SK-N-SH treated with all-trans-retinoic acid at 6 μM for 48 hours (cell line): ENCODE measurements around the gene EFCAB13.

Experiments
- ATAC-seq: fragments of 200-7000 bp; cut with Tn5 transposase; 3 replicates; pipeline ENCODE4 v1.9.1; 2020; ENCODE audit warnings: mild to moderate bottlenecking, moderate library complexity
- ARNTL ChIP-seq: fragments of 450-650 bp; formaldehyde crosslinking; IDR thresholded peaks from 2 replicates; pipeline ENCODE4 v1.5.0; 2020; ENCODE audit warnings: low read depth, mild to moderate bottlenecking, moderate library complexity, borderline replicate concordance
- BACH2 ChIP-seq: fragments of 250-450 bp; sonication (Bioruptor Pico); IDR thresholded peaks from 2 replicates; pipeline ENCODE4 v1.9.0; 2021; ENCODE audit warnings: mild to moderate bottlenecking, borderline replicate concordance
- CSDC2 ChIP-seq: fragments of 250-450 bp; sonication (Bioruptor Pico); IDR thresholded peaks from 2 replicates; pipeline ENCODE4 v1.5.0; 2020; ENCODE audit warnings: mild to moderate bottlenecking, moderate library complexity
- ESRRG ChIP-seq: fragments of 250-450 bp; sonication (Bioruptor Pico); IDR thresholded peaks from 2 replicates; pipeline ENCODE4 v1.6.1; 2021; ENCODE audit warnings: mild to moderate bottlenecking
- GLIS3 ChIP-seq: fragments of 250-450 bp; sonication (Bioruptor Pico); IDR thresholded peaks from 2 replicates; pipeline ENCODE4 v1.5.0; 2020; ENCODE audit warnings: mild to moderate bottlenecking, moderate library complexity
- ISL1 ChIP-seq: fragments of 250-450 bp; sonication (Bioruptor Pico); IDR thresholded peaks from 2 replicates; pipeline ENCODE4 v2.1.2; 2022; ENCODE audit warnings: mild to moderate bottlenecking, moderate library complexity
- OSR1 ChIP-seq: fragments of 250-450 bp; sonication (Bioruptor Pico); IDR thresholded peaks from 2 replicates; pipeline ENCODE4 v1.8.0; 2022; ENCODE audit warnings: moderate library complexity, mild to moderate bottlenecking, inconsistent platforms
- PPARA ChIP-seq: fragments of 250-450 bp; sonication (Bioruptor Pico); IDR thresholded peaks from 2 replicates; pipeline ENCODE4 v1.5.0; 2020; ENCODE audit warnings: mild to moderate bottlenecking, borderline replicate concordance
- RARB ChIP-seq: fragments of 250-450 bp; sonication (Bioruptor Pico); IDR thresholded peaks from 2 replicates; pipeline ENCODE4 v1.8.0; 2021; ENCODE audit warnings: mild to moderate bottlenecking, moderate library complexity
- SNAI2 ChIP-seq: fragments of 250-450 bp; sonication (Bioruptor Pico); IDR thresholded peaks from 2 replicates; pipeline ENCODE4 v1.5.0; 2020; ENCODE audit warnings: mild to moderate bottlenecking, moderate library complexity
- TCF4 ChIP-seq: fragments of 250-450 bp; sonication (Bioruptor Pico); IDR thresholded peaks from 2 replicates; pipeline ENCODE4 v1.8.0; 2021; ENCODE audit warnings: mild to moderate bottlenecking, moderate library complexity, borderline replicate concordance
- TOX ChIP-seq: fragments of 250-450 bp; sonication (Bioruptor Pico); IDR thresholded peaks from 2 replicates; pipeline ENCODE4 v1.8.0; 2021; ENCODE audit warnings: mild to moderate bottlenecking, moderate library complexity, borderline replicate concordance
- ZC3H10 ChIP-seq: fragments of 250-450 bp; sonication (Bioruptor Pico); IDR thresholded peaks from 2 replicates; pipeline ENCODE4 v1.5.1; 2021; ENCODE audit warnings: mild to moderate bottlenecking, moderate library complexity
- ZFP3 ChIP-seq: fragments of 250-450 bp; sonication (Bioruptor Pico); IDR thresholded peaks from 2 replicates; pipeline ENCODE4 v1.5.0; 2020; ENCODE audit warnings: mild to moderate bottlenecking, moderate library complexity
- ZFP30 ChIP-seq: fragments of 450-650 bp; formaldehyde crosslinking; IDR thresholded peaks from 2 replicates; pipeline ENCODE4 v1.5.0; 2022; ENCODE audit warnings: mild to moderate bottlenecking, moderate library complexity
- ZNF565 ChIP-seq: fragments of 450-650 bp; formaldehyde crosslinking; conservative IDR thresholded peaks from 2 replicates; pipeline ENCODE4 v1.5.0; 2020; ENCODE audit warnings: low read depth, mild to moderate bottlenecking, moderate library complexity
- ZNF70 ChIP-seq: fragments of 450-650 bp; formaldehyde crosslinking; IDR thresholded peaks from 2 replicates; pipeline ENCODE4 v1.5.0; 2020; ENCODE audit warnings: mild to moderate bottlenecking, moderate library complexity
- ZNF8 ChIP-seq: fragments of 450-650 bp; formaldehyde crosslinking; IDR thresholded peaks from 2 replicates; pipeline ENCODE4 v1.5.0; 2020; ENCODE audit warnings: mild to moderate bottlenecking, moderate library complexity
- TF ChIP-seq, protein P1 (sequence below): fragments of 250-450 bp; sonication (Bioruptor Pico); IDR thresholded peaks from 2 replicates; pipeline ENCODE4 v1.5.1; 2020; ENCODE audit warnings: low read depth, mild to moderate bottlenecking, moderate library complexity
- TF ChIP-seq, protein P2 (sequence below): fragments of 250-450 bp; sonication (Bioruptor Pico); IDR thresholded peaks from 2 replicates; pipeline ENCODE4 v1.8.0; 2020; ENCODE audit warnings: mild to moderate bottlenecking, moderate library complexity, borderline replicate concordance
- TF ChIP-seq, protein P3 (sequence below): fragments of 250-450 bp; sonication (Bioruptor Pico); IDR thresholded peaks from 2 replicates; pipeline ENCODE4 v1.5.1; 2021; ENCODE audit warnings: mild to moderate bottlenecking, moderate library complexity

EFCAB13 gene

DNA sequence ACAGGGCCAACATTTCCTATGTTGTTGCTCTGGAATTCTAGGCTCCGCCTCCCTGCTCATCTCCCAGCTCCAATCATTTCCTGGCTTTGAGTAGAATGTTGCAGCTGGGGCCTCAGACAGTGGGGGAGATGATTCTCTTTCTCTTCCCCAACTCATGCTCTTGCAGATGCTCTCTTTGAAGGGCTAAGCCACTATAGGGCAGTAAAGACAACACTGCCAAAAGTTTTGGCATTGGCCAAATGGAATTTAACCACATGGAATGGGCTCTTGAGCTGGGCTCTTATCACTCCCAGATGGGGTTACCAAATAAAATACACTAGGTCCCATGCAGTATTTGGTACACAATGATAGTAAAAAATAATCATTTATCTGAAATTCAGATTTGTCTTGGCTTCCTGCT lies 19.6 kb upstream of the EFCAB13 start:
- no peak for ATAC-seq
- TF ChIP-seq ZNF70 (CRISPR knock-in tag): no peak

DNA sequence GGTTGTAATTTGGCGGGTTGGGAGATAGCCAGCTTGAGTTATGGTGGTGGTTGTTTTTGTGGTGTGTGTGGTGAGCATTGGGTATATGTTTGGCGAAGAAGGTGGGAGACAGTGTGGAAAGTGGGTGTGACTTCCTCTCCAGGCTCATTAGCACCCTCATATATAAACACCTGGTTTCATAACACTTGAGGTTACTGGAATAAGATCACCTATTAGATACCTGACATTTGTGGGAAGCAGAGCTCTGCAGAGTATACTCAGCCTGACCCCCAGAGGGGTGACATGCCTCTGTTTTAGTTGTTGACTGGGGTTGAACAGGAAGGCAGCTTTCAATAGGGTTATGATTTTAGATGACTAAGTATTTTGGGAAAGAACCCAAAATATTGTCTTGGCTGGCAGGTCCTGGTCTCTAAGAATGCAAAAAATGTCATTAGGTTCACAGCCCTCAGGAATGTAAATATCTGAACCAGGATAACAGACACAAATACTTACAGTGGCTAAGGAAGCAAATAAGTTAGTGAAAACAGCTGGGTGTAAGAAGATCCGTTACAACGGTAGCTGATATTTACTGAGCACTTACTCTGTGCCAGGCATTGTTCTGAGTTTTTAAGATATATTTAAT lies 18.3 kb upstream of the EFCAB13 start:
- TF ChIP-seq, protein P1, sequence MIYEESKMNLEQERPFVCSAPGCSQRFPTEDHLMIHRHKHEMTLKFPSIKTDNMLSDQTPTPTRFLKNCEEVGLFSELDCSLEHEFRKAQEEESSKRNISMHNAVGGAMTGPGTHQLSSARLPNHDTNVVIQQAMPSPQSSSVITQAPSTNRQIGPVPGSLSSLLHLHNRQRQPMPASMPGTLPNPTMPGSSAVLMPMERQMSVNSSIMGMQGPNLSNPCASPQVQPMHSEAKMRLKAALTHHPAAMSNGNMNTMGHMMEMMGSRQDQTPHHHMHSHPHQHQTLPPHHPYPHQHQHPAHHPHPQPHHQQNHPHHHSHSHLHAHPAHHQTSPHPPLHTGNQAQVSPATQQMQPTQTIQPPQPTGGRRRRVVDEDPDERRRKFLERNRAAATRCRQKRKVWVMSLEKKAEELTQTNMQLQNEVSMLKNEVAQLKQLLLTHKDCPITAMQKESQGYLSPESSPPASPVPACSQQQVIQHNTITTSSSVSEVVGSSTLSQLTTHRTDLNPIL: 0 out of 2 replicates have a peak, but pooled peaks have one; percentile 37
- TF ChIP-seq OSR1 (CRISPR knock-in tag) (no peak), ISL1 (CRISPR knock-in tag) (peak; percentile 85), BACH2 (CRISPR knock-in tag) (no peak), GLIS3 (CRISPR knock-in tag) (peak; percentile 25; the same call in 1 of the 2 replicates), TOX (CRISPR knock-in tag) (no peak), ESRRG (CRISPR knock-in tag) (no peak), RARB (CRISPR knock-in tag) (no peak), ZFP30 (CRISPR knock-in tag) (no peak), ZFP3 (CRISPR knock-in tag) (no peak)

DNA sequence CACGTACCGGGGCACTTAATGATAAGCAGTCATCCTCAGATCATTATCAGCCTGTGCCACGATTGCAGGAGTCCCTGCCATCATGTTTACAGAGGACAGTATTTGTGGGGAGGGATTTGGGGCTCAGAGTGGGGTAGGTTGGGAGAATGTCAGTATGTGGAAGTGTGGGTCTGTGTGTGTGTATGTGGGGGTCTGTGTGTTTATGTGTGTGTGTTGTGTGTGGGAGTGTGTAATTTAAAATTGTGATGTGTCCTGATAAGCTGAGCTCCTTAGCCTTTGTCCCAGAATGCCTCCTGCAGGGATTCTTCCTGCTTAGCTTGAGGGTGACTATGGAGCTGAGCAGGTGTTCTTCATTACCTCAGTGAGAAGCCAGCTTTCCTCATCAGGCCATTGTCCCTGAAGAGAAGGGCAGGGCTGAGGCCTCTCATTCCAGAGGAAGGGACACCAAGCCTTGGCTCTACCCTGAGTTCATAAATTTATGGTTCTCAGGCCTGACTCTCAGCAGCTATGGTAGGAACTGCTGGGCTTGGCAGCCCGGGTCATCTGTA lies 13.5 kb upstream of the EFCAB13 start:
- TF ChIP-seq ESRRG (CRISPR knock-in tag): no peak
- TF ChIP-seq SNAI2 (CRISPR knock-in tag): no peak
- no peak for TF ChIP-seq PPARA (CRISPR knock-in tag)
- TF ChIP-seq ARNTL: no peak
- TF ChIP-seq, protein P2, sequence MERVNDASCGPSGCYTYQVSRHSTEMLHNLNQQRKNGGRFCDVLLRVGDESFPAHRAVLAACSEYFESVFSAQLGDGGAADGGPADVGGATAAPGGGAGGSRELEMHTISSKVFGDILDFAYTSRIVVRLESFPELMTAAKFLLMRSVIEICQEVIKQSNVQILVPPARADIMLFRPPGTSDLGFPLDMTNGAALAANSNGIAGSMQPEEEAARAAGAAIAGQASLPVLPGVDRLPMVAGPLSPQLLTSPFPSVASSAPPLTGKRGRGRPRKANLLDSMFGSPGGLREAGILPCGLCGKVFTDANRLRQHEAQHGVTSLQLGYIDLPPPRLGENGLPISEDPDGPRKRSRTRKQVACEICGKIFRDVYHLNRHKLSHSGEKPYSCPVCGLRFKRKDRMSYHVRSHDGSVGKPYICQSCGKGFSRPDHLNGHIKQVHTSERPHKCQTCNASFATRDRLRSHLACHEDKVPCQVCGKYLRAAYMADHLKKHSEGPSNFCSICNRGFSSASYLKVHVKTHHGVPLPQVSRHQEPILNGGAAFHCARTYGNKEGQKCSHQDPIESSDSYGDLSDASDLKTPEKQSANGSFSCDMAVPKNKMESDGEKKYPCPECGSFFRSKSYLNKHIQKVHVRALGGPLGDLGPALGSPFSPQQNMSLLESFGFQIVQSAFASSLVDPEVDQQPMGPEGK (CRISPR knock-in tag): no peak
- no peak for TF ChIP-seq GLIS3 (CRISPR knock-in tag)
- no peak for TF ChIP-seq TCF4 (CRISPR knock-in tag)
- TF ChIP-seq CSDC2 (CRISPR knock-in tag): no peak
- no peak for TF ChIP-seq ISL1 (CRISPR knock-in tag)
- no peak for TF ChIP-seq RARB (CRISPR knock-in tag)
- no peak for ATAC-seq

More for the DNA sequence above, 18.3 kb upstream of the EFCAB13 start:
- ATAC-seq: peak; percentile 95

DNA sequence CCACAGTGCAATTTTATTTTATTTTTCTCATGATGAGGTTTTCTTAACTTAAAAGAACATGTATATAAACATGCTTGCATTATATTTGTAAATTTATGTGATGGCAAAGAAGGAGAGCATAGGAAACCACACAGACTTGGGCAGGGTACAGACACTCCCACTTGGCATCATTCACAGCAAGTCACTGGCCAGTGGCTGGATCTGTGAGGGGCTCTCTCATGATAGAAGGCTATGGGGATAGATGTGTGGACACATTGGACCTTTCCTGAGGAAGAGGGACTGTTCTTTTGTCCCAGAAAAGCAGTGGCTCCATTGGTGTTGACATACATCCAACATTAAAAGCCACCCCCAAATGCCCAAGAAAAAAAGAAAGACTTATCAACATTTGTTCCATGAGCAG lies 12.3 kb upstream of the EFCAB13 start:
- ATAC-seq: no peak
- TF ChIP-seq ZNF565 (CRISPR knock-in tag): no peak
- no peak for TF ChIP-seq OSR1 (CRISPR knock-in tag)
- TF ChIP-seq TCF4 (CRISPR knock-in tag): no peak
- TF ChIP-seq, protein P3, sequence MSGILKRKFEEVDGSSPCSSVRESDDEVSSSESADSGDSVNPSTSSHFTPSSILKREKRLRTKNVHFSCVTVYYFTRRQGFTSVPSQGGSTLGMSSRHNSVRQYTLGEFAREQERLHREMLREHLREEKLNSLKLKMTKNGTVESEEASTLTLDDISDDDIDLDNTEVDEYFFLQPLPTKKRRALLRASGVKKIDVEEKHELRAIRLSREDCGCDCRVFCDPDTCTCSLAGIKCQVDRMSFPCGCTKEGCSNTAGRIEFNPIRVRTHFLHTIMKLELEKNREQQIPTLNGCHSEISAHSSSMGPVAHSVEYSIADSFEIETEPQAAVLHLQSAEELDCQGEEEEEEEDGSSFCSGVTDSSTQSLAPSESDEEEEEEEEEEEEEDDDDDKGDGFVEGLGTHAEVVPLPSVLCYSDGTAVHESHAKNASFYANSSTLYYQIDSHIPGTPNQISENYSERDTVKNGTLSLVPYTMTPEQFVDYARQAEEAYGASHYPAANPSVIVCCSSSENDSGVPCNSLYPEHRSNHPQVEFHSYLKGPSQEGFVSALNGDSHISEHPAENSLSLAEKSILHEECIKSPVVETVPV (CRISPR knock-in tag): no peak
- TF ChIP-seq CSDC2 (CRISPR knock-in tag): no peak
- TF ChIP-seq ISL1 (CRISPR knock-in tag): no peak
- TF ChIP-seq ZNF8 (CRISPR knock-in tag): no peak
- no peak for TF ChIP-seq TOX (CRISPR knock-in tag)
- TF ChIP-seq, all 23 proteins: peak for 0

DNA sequence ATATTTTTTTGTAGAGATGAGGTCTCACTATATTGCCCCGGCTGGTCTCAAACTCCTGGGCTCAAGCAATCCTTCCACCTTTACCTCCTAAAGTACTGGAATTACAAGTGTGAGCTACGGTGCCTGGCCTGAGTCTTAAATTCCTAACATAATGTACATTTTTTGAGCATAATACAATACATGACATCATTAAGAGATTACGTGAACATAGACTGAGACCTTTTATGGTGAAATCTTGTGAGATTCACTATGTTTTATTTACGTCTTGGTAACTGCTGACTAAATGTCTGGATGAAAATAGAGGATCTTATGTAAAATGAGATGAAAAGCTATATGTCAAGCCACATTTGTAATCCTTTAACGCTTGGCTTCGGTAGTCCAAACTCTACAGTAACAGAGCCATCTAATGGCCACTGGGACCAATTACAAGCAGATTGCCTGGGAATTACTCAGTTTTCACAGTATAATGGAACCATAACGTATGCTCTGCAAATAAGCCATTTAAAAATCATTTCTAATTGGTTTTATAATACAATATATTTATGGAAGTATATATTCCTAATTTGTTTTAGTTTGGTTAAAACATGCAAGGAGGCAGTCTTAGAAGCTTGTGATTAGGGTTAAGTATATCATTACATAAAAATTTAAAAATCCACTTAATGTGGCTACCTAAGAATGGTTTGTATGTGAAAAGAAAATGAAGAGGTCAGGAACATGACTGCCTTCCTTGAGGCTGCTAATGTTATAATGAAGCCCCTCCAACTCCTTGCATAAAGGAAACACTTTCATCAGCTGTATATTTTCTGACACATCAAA lies 8.1 kb upstream of the EFCAB13 start:
- peak; percentile 95 for ATAC-seq
- TF ChIP-seq, protein P1: peak; percentile 61; the same call in 1 of the 2 replicates
- no peak for TF ChIP-seq BACH2 (CRISPR knock-in tag)
- no peak for TF ChIP-seq ZC3H10 (CRISPR knock-in tag)
- no peak for TF ChIP-seq RARB (CRISPR knock-in tag)
- TF ChIP-seq ISL1 (CRISPR knock-in tag): peak; percentile 38; the same call in 1 of the 2 replicates
